SK-N-SH (cell line): ENCODE measurements around the gene SLC25A29. TPM values are rescaled to one million over a fixed set of nuclear protein-coding genes. Genes with fewer than 3 reads are reported as not detected.

Experiments
- CTCF ChIA-PET: fragments of 300-600, 350-600 bp; formaldehyde crosslinking; extraction: SDS; loops from one replicate; lab custom pipeline; 2021; lab: Yijun Ruan, JAX
- POLR2A ChIA-PET: fragments of 350-600 bp; sonication (Branson Sonifier 250); formaldehyde crosslinking; extraction: SDS; loops from one replicate; lab custom pipeline; 2020; ENCODE audit warnings: antibody characterized with exemption, inconsistent platforms; lab: Yijun Ruan, JAX
- DNase-seq: peaks from one replicate; pipeline ENCODE4 v3.0.0; 2012
- H2AFZ ChIP-seq: fragments of 200-600 bp; sonication (generic); 2 replicates; pipeline ENCODE4 v1.8.1; 2016; ENCODE audit warnings: antibody characterized with exemption, mild to moderate bottlenecking, low read depth
- H3F3A ChIP-seq: fragments of 200-600 bp; sonication (generic); replicated peaks from 2 replicates; pipeline ENCODE3; 2016; ENCODE audit warnings: antibody characterized with exemption, mild to moderate bottlenecking; ENCODE audit not compliant: insufficient read depth
- H3K27ac ChIP-seq, 2 experiments: fragments of 200-500 bp in 1 of 2; fragments of 200-600 bp in 1 of 2; sonication (Bioruptor generic) in 1 of 2; sonication (generic), shearing (Covaris generic) in 1 of 2; 2 replicates each; pipeline versions ENCODE4 v1.5.1 to v1.6.1; 2014 to 2016; ENCODE audit warnings: low read depth in 2 of 2, inconsistent platforms in 1 of 2, low read length in 1 of 2, mild to moderate bottlenecking in 1 of 2, mixed read lengths in 1 of 2
- H3K27me3 ChIP-seq: fragments of 200-600 bp; sonication (generic), shearing (Covaris generic); 2 replicates; pipeline ENCODE4 v1.6.1; 2016; ENCODE audit warnings: mixed run types; ENCODE audit not compliant: insufficient read depth
- H3K36me3 ChIP-seq, 2 experiments: fragments of 200-500 bp in 1 of 2; fragments of 200-600 bp in 1 of 2; sonication (Bioruptor generic) in 1 of 2; sonication (generic) in 1 of 2; replicated peaks in 1 of 2; 2 replicates each; pipeline versions ENCODE3 to v1.5.1; 2014 to 2016; ENCODE audit warnings: low read length in 1 of 2, mild to moderate bottlenecking in 1 of 2; ENCODE audit not compliant: insufficient read depth in 2 of 2, control insufficient read depth in 1 of 2
- H3K4me1 ChIP-seq, 2 experiments: fragments of 200-500 bp in 1 of 2; fragments of 200-600 bp in 1 of 2; sonication (Bioruptor generic) in 1 of 2; sonication (generic), shearing (Covaris generic) in 1 of 2; 2 replicates each; pipeline versions ENCODE4 v1.5.1 to v1.6.1; 2014 to 2016; ENCODE audit warnings: low read depth in 1 of 2, low read length in 1 of 2, mixed run types in 1 of 2; ENCODE audit not compliant: insufficient read depth in 2 of 2, control insufficient read depth in 1 of 2
- H3K4me2 ChIP-seq: fragments of 200-600 bp; sonication (generic), shearing (Covaris generic); 2 replicates; pipeline ENCODE4 v1.6.1; 2017; ENCODE audit warnings: mixed run types
- H3K4me3 ChIP-seq, 2 experiments: fragments of 200-500 bp in 1 of 2; fragments of 200-600 bp in 1 of 2; sonication (Bioruptor generic) in 1 of 2; sonication (generic), shearing (Covaris generic) in 1 of 2; 2 replicates each; pipeline versions ENCODE4 v1.5.1 to v1.8.1; 2014 to 2016; ENCODE audit warnings: low read depth in 2 of 2, inconsistent platforms in 1 of 2, low read length in 1 of 2, mild to moderate bottlenecking in 1 of 2, mixed read lengths in 1 of 2, moderate library complexity in 1 of 2
- H3K79me2 ChIP-seq: fragments of 200-600 bp; sonication (generic); 2 replicates; pipeline ENCODE4 v1.8.1; 2017; ENCODE audit warnings: mild to moderate bottlenecking; ENCODE audit not compliant: insufficient read depth
- H3K9ac ChIP-seq: fragments of 200-600 bp; sonication (generic); 2 replicates; pipeline ENCODE4 v1.6.1; 2017; ENCODE audit warnings: mixed run types
- H3K9me2 ChIP-seq: fragments of 200-600 bp; sonication (generic); 2 replicates; pipeline ENCODE4 v1.6.1; 2017; ENCODE audit warnings: mixed run types
- H3K9me3 ChIP-seq: fragments of 200-600 bp; sonication (generic); 2 replicates; pipeline ENCODE4 v1.6.1; 2017; ENCODE audit warnings: mixed run types, mild to moderate bottlenecking, moderate library complexity
- H4K20me1 ChIP-seq: fragments of 200-600 bp; sonication (generic); 2 replicates; pipeline ENCODE4 v1.6.1; 2017; ENCODE audit warnings: mild to moderate bottlenecking, mixed run types; ENCODE audit not compliant: insufficient read depth
- CHD2 ChIP-seq: fragments of 150-350 bp; IDR thresholded peaks from 2 replicates; pipeline ENCODE4 v1.6.1; 2018; ENCODE audit warnings: low read length; ENCODE audit not compliant: partially characterized antibody
- ELF1 ChIP-seq: IDR thresholded peaks from 2 replicates; pipeline ENCODE4 v1.4.0; 2012
- EZH2phosphoT487 ChIP-seq: fragments of 200-600 bp; sonication (generic); IDR thresholded peaks from 2 replicates; pipeline ENCODE4 v1.6.1; 2017; ENCODE audit warnings: low read depth, mixed run types, mild to moderate bottlenecking, antibody characterized with exemption, moderate library complexity, borderline replicate concordance
- FOSL2 ChIP-seq: IDR thresholded peaks from 2 replicates; pipeline ENCODE4 v1.4.0; 2012; ENCODE audit warnings: low read depth, mild to moderate bottlenecking, moderate library complexity, borderline replicate concordance
- FOXJ3 ChIP-seq: sonication (generic); formaldehyde crosslinking; IDR thresholded peaks from 2 replicates; pipeline ENCODE4 v1.5.1; 2020; ENCODE audit warnings: mild to moderate bottlenecking, missing genetic modification reagents
- GABPA ChIP-seq: IDR thresholded peaks from 2 replicates; pipeline ENCODE4 v1.4.0; 2012; ENCODE audit warnings: low read depth, mild to moderate bottlenecking
- GATA2 ChIP-seq: sonication (generic); formaldehyde crosslinking; IDR thresholded peaks from 2 replicates; pipeline ENCODE4 v1.5.0; 2020; ENCODE audit warnings: mild to moderate bottlenecking, missing genetic modification reagents
- JUND ChIP-seq: IDR thresholded peaks from 2 replicates; pipeline ENCODE4 v1.4.0; 2012
- MEF2A ChIP-seq: IDR thresholded peaks from 2 replicates; pipeline ENCODE4 v1.4.0; 2012; ENCODE audit warnings: low read depth, borderline replicate concordance
- MXI1 ChIP-seq: IDR thresholded peaks from 2 replicates; pipeline ENCODE4 v1.6.1; 2012; ENCODE audit warnings: mild to moderate bottlenecking, low read depth, low read length, improper control_type of control experiment
- NFIC ChIP-seq: IDR thresholded peaks from 2 replicates; pipeline ENCODE4 v1.4.0; 2012; ENCODE audit warnings: borderline replicate concordance
- NRF1 ChIP-seq: IDR thresholded peaks from 2 replicates; pipeline ENCODE4 v1.6.1; 2012; ENCODE audit warnings: low read depth, mild to moderate bottlenecking, low read length
- POLR2AphosphoS5 ChIP-seq: IDR thresholded peaks from 2 replicates; pipeline ENCODE4 v1.6.1; 2012; ENCODE audit warnings: low read depth, low read length
- RCOR1 ChIP-seq: fragments of 150-350 bp; IDR thresholded peaks from 2 replicates; pipeline ENCODE4 v1.6.1; 2017; ENCODE audit warnings: antibody characterized with exemption, low read length
- RFX5 ChIP-seq: IDR thresholded peaks from 2 replicates; pipeline ENCODE4 v1.6.1; 2012; ENCODE audit warnings: mild to moderate bottlenecking, improper control_type of control experiment, low read length
- SMC3 ChIP-seq: IDR thresholded peaks from 2 replicates; pipeline ENCODE4 v1.6.1; 2012; ENCODE audit warnings: low read depth, low read length, improper control_type of control experiment
- TCF12 ChIP-seq: IDR thresholded peaks from 2 replicates; pipeline ENCODE4 v1.4.0; 2012
- YY1 ChIP-seq: IDR thresholded peaks from 2 replicates; pipeline ENCODE4 v1.4.0; 2012; ENCODE audit warnings: low read depth, mild to moderate bottlenecking
- WGBS: methylation state at CpG from one replicate; pipeline ENCODE4 v1.1.6; 2017; ENCODE audit warnings: low lambda C conversion rate; 5-methylcytosine and 5-hydroxymethylcytosine counted together
- polyA plus RNA-seq, 3 experiments: library from polyadenylated mRNA; depleted of rRNA; stranded (reverse); fragments of >200 nt; gene quantifications; 2 replicates each; pipeline ENCODE4 v1.2.3, GENCODE V29; 2012
- TF ChIP-seq, protein P1 (sequence below): fragments of 150-350 bp; IDR thresholded peaks from 2 replicates; pipeline ENCODE4 v1.6.1; 2017; ENCODE audit warnings: antibody characterized with exemption, low read length, low read depth, borderline replicate concordance
- TF ChIP-seq, protein P2 (sequence below): fragments of 150-350 bp; IDR thresholded peaks from 2 replicates; pipeline ENCODE4 v1.6.1; 2016; ENCODE audit warnings: mild to moderate bottlenecking, low read depth, low read length
- TF ChIP-seq, protein P3 (sequence below): IDR thresholded peaks from 2 replicates; pipeline ENCODE4 v1.4.0; 2012; ENCODE audit warnings: low read depth, borderline replicate concordance
- TF ChIP-seq, protein P4 (sequence below): fragments of 200-600 bp; sonication (generic); IDR thresholded peaks from 2 replicates; pipeline ENCODE4 v1.6.1; 2017; ENCODE audit warnings: antibody characterized with exemption, mild to moderate bottlenecking, moderate library complexity

SLC25A29 gene
- polyA plus RNA-seq, 1 of the 3 experiments (the other 2 are of a cell fraction): 66.9 TPM

DNA sequence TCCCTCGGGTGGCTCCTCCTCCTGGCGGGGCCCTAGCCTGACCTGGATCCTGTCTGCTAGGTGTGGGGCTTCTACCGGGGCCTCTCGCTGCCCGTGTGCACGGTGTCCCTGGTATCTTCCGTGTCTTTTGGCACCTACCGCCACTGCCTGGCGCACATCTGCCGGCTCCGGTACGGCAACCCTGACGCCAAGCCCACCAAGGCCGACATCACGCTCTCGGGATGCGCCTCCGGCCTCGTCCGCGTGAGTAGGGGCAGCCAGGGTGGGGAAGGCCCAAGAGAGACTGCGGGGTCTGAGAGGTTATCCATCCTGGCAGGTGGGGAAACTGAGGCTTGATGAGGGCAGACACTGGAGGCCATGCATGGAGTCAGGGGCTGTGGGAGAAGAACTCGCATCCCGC lies 20.9 kb upstream of the SLC25A29 start:
- CTCF ChIA-PET: no interaction called here
- POLR2A ChIA-PET: no interaction called here
- Histone ChIP-seq H3K4me3 (no peak overlapping the region), H3F3A (no peaks in the 10 kb centered on the region), H3K9me3 (no peaks in the 10 kb centered on the region), H4K20me1 (no peaks in the 10 kb centered on the region), H3K4me2 (no peak overlapping the region), H3K4me1 (no peaks in the 10 kb centered on the region; a peak in 1 of 4 replicates), H3K9ac (no peak overlapping the region), H3K27ac (no peak overlapping the region), H2AFZ (no peak overlapping the region), H3K9me2 (no peaks in the 10 kb centered on the region), H3K79me2 (no peaks in the 10 kb centered on the region), H3K27me3 (no peaks in the 10 kb centered on the region), H3K36me3 (no peaks in the 10 kb centered on the region)
- TF ChIP-seq EZH2phosphoT487 (no peak), RCOR1 (no peak), NRF1 (no peak), GATA2 (CRISPR knock-in tag) (no peak), GABPA (no peak), NFIC (no peak), SMC3 (no peak), FOXJ3 (CRISPR knock-in tag) (no peak), FOSL2 (no peak), JUND (no peak), YY1 (no peak), POLR2AphosphoS5 (no peak), CHD2 (no peak), RFX5 (no peak), MXI1 (no peak)
- TF ChIP-seq, protein P1, sequence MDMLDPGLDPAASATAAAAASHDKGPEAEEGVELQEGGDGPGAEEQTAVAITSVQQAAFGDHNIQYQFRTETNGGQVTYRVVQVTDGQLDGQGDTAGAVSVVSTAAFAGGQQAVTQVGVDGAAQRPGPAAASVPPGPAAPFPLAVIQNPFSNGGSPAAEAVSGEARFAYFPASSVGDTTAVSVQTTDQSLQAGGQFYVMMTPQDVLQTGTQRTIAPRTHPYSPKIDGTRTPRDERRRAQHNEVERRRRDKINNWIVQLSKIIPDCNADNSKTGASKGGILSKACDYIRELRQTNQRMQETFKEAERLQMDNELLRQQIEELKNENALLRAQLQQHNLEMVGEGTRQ: no peak
- TF ChIP-seq, protein P2, sequence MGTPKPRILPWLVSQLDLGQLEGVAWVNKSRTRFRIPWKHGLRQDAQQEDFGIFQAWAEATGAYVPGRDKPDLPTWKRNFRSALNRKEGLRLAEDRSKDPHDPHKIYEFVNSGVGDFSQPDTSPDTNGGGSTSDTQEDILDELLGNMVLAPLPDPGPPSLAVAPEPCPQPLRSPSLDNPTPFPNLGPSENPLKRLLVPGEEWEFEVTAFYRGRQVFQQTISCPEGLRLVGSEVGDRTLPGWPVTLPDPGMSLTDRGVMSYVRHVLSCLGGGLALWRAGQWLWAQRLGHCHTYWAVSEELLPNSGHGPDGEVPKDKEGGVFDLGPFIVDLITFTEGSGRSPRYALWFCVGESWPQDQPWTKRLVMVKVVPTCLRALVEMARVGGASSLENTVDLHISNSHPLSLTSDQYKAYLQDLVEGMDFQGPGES: no peak
- DNase-seq: no peak
- 93% methylated on average over 19 of the region's 24 CpGs for WGBS

DNA sequence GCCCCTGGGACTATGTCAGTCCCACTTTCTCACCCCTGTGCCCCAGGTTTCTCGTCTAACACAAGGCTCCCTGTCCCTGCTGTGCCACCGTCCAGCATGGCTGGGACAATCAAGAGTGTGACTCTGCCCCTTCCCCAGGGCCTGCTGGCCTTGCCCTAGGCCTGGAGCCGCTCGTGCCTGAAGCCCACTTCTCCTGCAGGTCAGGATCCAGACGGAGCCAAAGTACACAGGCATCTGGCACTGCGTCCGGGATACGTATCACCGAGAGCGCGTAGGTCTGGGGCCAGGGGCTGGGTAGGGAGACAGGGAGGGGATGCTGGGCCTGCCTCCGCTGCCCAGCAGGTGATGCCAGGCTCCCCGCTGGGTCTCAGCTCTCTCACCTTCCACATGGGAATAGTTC lies 19.7 kb upstream of the SLC25A29 start:
- Histone ChIP-seq H3K27ac (no peak overlapping the region), H3K4me2 (no peak overlapping the region), H3K27me3 (no peaks in the 10 kb centered on the region), H3F3A (no peaks in the 10 kb centered on the region), H3K4me3 (no peak overlapping the region), H3K9ac (no peak overlapping the region), H3K4me1 (no peaks in the 10 kb centered on the region; a peak in 1 of 4 replicates), H3K9me3 (no peaks in the 10 kb centered on the region), H2AFZ (no peak overlapping the region), H4K20me1 (no peaks in the 10 kb centered on the region), H3K79me2 (no peaks in the 10 kb centered on the region), H3K36me3 (no peaks in the 10 kb centered on the region), H3K9me2 (no peaks in the 10 kb centered on the region)
- TF ChIP-seq, protein P3, sequence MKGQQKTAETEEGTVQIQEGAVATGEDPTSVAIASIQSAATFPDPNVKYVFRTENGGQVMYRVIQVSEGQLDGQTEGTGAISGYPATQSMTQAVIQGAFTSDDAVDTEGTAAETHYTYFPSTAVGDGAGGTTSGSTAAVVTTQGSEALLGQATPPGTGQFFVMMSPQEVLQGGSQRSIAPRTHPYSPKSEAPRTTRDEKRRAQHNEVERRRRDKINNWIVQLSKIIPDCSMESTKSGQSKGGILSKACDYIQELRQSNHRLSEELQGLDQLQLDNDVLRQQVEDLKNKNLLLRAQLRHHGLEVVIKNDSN: no peak
- TF ChIP-seq GABPA (no peak), ELF1 (no peak), TCF12 (no peak), SMC3 (no peak), MEF2A (no peak), JUND (no peak), CHD2 (no peak)
- TF ChIP-seq, protein P4, sequence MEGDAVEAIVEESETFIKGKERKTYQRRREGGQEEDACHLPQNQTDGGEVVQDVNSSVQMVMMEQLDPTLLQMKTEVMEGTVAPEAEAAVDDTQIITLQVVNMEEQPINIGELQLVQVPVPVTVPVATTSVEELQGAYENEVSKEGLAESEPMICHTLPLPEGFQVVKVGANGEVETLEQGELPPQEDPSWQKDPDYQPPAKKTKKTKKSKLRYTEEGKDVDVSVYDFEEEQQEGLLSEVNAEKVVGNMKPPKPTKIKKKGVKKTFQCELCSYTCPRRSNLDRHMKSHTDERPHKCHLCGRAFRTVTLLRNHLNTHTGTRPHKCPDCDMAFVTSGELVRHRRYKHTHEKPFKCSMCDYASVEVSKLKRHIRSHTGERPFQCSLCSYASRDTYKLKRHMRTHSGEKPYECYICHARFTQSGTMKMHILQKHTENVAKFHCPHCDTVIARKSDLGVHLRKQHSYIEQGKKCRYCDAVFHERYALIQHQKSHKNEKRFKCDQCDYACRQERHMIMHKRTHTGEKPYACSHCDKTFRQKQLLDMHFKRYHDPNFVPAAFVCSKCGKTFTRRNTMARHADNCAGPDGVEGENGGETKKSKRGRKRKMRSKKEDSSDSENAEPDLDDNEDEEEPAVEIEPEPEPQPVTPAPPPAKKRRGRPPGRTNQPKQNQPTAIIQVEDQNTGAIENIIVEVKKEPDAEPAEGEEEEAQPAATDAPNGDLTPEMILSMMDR: no peak
- no peak for DNase-seq
- 50% methylated on average over 6 of the region's 13 CpGs for WGBS
- POLR2A ChIA-PET: no interaction called here
- CTCF ChIA-PET: no interaction called here
